ENCODE data around the gene PATZ1.

- TF ChIP-seq, protein P1, sequence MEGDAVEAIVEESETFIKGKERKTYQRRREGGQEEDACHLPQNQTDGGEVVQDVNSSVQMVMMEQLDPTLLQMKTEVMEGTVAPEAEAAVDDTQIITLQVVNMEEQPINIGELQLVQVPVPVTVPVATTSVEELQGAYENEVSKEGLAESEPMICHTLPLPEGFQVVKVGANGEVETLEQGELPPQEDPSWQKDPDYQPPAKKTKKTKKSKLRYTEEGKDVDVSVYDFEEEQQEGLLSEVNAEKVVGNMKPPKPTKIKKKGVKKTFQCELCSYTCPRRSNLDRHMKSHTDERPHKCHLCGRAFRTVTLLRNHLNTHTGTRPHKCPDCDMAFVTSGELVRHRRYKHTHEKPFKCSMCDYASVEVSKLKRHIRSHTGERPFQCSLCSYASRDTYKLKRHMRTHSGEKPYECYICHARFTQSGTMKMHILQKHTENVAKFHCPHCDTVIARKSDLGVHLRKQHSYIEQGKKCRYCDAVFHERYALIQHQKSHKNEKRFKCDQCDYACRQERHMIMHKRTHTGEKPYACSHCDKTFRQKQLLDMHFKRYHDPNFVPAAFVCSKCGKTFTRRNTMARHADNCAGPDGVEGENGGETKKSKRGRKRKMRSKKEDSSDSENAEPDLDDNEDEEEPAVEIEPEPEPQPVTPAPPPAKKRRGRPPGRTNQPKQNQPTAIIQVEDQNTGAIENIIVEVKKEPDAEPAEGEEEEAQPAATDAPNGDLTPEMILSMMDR (IDR thresholded peaks at IDR 0.05; ENCODE audit: poor library complexity) = no peak
- no peak for TF ChIP-seq EZH2 (IDR thresholded peaks at IDR 0.05; ENCODE audit: borderline replicate concordance)
Measured at GRCh38 chr22:31340360-31340759, 5.8 kb downstream of the PATZ1 start.
